OCI-LY3 (cell line): ENCODE data around the gene TMEM245.

Source experiments
- EZH2phosphoT487 ChIP-seq: fragments of 200-600 bp; shearing (Covaris generic); IDR thresholded peaks from 2 replicates; pipeline ENCODE4 v1.6.1; 2018; ENCODE audit warnings: antibody characterized with exemption, mixed run types, low read depth
- TF ChIP-seq, protein P1 (sequence below): fragments of 200-600, 300-600 bp; sonication (generic); IDR thresholded peaks from 2 replicates; pipeline ENCODE4 v1.5.1; 2014; ENCODE audit warnings: antibody characterized with exemption, low read length, low read depth

DNA sequence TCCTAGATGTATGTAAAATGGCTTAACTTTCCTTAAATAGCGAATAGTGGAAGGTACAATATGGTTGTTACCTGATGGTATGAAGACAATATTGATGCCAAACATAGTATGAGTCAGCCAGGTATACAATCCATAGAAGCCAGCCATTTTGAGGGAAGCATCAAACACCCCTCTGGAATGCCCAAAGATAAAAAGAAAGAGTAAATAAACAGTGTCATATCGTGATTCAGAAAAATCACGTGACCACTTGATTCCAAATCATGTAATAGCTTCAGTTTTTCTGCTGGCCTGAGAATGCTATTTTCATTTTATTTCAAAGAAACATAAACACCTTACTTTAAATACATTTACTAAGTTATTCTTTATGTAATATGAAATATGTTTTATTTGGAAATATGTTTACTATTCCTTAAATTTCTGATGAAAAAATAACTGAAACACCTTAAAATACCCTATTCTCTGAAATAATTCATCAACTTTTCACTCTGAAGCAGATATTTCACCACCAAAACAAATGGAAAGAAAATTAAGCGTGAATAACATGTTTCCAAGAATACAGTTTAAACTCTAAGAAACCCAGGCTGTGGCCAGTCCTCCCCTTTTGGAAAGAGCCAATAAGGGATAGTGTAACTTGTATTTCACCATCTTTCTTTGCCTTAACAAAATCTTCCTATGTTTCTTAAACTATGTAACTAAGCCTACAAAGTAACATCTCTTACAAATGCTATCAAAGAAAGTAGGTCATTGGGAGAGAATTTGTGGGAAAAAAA, 81.6 kb downstream of the TMEM245 start:
- TF ChIP-seq, protein P1, sequence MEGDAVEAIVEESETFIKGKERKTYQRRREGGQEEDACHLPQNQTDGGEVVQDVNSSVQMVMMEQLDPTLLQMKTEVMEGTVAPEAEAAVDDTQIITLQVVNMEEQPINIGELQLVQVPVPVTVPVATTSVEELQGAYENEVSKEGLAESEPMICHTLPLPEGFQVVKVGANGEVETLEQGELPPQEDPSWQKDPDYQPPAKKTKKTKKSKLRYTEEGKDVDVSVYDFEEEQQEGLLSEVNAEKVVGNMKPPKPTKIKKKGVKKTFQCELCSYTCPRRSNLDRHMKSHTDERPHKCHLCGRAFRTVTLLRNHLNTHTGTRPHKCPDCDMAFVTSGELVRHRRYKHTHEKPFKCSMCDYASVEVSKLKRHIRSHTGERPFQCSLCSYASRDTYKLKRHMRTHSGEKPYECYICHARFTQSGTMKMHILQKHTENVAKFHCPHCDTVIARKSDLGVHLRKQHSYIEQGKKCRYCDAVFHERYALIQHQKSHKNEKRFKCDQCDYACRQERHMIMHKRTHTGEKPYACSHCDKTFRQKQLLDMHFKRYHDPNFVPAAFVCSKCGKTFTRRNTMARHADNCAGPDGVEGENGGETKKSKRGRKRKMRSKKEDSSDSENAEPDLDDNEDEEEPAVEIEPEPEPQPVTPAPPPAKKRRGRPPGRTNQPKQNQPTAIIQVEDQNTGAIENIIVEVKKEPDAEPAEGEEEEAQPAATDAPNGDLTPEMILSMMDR = no peak
- no peak for TF ChIP-seq EZH2phosphoT487
